ENCODE data around the gene ZNF41.
A peak's percentile ranks its signal among the peaks of the same experiment; 100 is the strongest.
"Not testable (repeated sequence)": the region's sequence is repeated elsewhere in the genome, so short reads cannot be mapped to it uniquely, and the experiment has no call there.

Gene ZNF41

GRCh38 chrX:47482512-47483305, at the start of gene ZNF41:
ZNF41 (minus strand) TSS chrX:47483222; CDS start chrX:47467481, 15,741 bp downstream.
- peak; percentile 76 for DNase-seq

GRCh38 chrX:47530049-47530448, 47.0 kb upstream of the ZNF41 start:
- DNase-seq, result no peak

- DNase-seq, result no peak
Measured at GRCh38 chrX:47529548-47529947, 46.5 kb upstream of the ZNF41 start.

- DNase-seq, result no peak
Measured at GRCh38 chrX:47523713-47524166, 40.7 kb upstream of the ZNF41 start.

- DNase-seq, result peak; percentile 67
Measured at GRCh38 chrX:47523297-47523696, 40.3 kb upstream of the ZNF41 start.

- DNase-seq, result no peak
Measured at GRCh38 chrX:47518144-47518543, 35.1 kb upstream of the ZNF41 start.

GRCh38 chrX:47515941-47516665, 33.1 kb upstream of the ZNF41 start:
- no peak for DNase-seq

GRCh38 chrX:47514533-47515235, 31.7 kb upstream of the ZNF41 start:
- DNase-seq, result no peak

- DNase-seq, result not testable (repeated sequence)
Measured at GRCh38 chrX:47513034-47513965, 30.3 kb upstream of the ZNF41 start.

- not testable (repeated sequence) for DNase-seq
Measured at GRCh38 chrX:47512383-47512782, 29.4 kb upstream of the ZNF41 start.

- DNase-seq, result no peak
Measured at GRCh38 chrX:47507153-47507867, 24.3 kb upstream of the ZNF41 start.

- no peak for DNase-seq
Measured at GRCh38 chrX:47503151-47503550, 20.1 kb upstream of the ZNF41 start.

- DNase-seq, result no peak
Measured at GRCh38 chrX:47502316-47503125, 19.5 kb upstream of the ZNF41 start.

GRCh38 chrX:47501226-47502074, 18.4 kb upstream of the ZNF41 start:
- no peak for DNase-seq

- no peak for DNase-seq
Measured at GRCh38 chrX:47500554-47500953, 17.5 kb upstream of the ZNF41 start.

GRCh38 chrX:47499293-47499692, 16.3 kb upstream of the ZNF41 start:
- no peak for DNase-seq

- DNase-seq, result no peak
Measured at GRCh38 chrX:47498411-47498810, 15.4 kb upstream of the ZNF41 start.

GRCh38 chrX:47497271-47497888, 14.4 kb upstream of the ZNF41 start:
- DNase-seq, result no peak

- DNase-seq, result not testable (repeated sequence)
Measured at GRCh38 chrX:47492133-47492532, 9.1 kb upstream of the ZNF41 start.

Data from stimulated activated naive CD4-positive, alpha-beta T cell treated with Interleukin-2 at 50 U/mL for 16 hours (primary cell).